Gastroesophageal sphincter (tissue), 3 donors: Measurements from ENCODE around the gene VKORC1L1.

Experiments used
- CTCF ChIP-seq, 4 experiments: fragments of 200-600 bp in 2 of 4; fragments of 450-650 bp in 2 of 4; sonication (generic) in 1 of 4; IDR thresholded peaks; one replicate each; pipeline ENCODE4 v1.5.1; 2017 to 2019; ENCODE audit warnings: antibody characterized with exemption in 4 of 4, mild to moderate bottlenecking in 2 of 4, moderate library complexity in 2 of 4
- POLR2A ChIP-seq, 2 donors: fragments of 450-650 bp; IDR thresholded peaks; one replicate each; pipeline ENCODE4 v1.6.1; 2017; ENCODE audit warnings: antibody characterized with exemption in 2 of 2, mild to moderate bottlenecking in 2 of 2, moderate library complexity in 1 of 2
- POLR2AphosphoS5 ChIP-seq: sonication (generic); formaldehyde crosslinking; IDR thresholded peaks from one replicate; pipeline ENCODE4 v1.6.1; 2017; ENCODE audit warnings: antibody characterized with exemption

GRCh38 chr7:65907501-65908198, 34.8 kb downstream of the VKORC1L1 start:
- TF ChIP-seq POLR2AphosphoS5 (no peak), CTCF (IDR thresholded peaks at IDR 0.05) (no peak), POLR2A (IDR thresholded peaks at IDR 0.05) (no peak)
